DND-41 (cell line): Measurements from ENCODE around the gene ENTPD2.

Experiments used
- ATAC-seq: fragments of 200-7000 bp; cut with Tn5 transposase; 3 replicates; pipeline ENCODE4 v1.9.1; 2021; ENCODE audit warnings: low read depth; ENCODE audit not compliant: insufficient read depth
- DNase-seq: peaks from one replicate; pipeline ENCODE4 v3.0.0-alpha.2; 2020
- H2AFZ ChIP-seq: 2 replicates; pipeline ENCODE4 v1.6.0; 2012; ENCODE audit warnings: low read depth, low read length
- H3K27ac ChIP-seq: 2 replicates; pipeline ENCODE4 v1.5.1; 2012; ENCODE audit warnings: low read length, inconsistent platforms
- H3K27me3 ChIP-seq: fragments of 200-600 bp; sonication (generic); 2 replicates; pipeline ENCODE4 v1.6.0; 2012; ENCODE audit warnings: low read length, mild to moderate bottlenecking, inconsistent platforms; ENCODE audit not compliant: insufficient read depth, poor library complexity
- H3K36me3 ChIP-seq: 2 replicates; pipeline ENCODE4 v1.5.1; 2012; ENCODE audit warnings: low read length, inconsistent platforms; ENCODE audit not compliant: insufficient read depth
- H3K4me1 ChIP-seq: 2 replicates; pipeline ENCODE4 v1.5.1; 2012; ENCODE audit warnings: mild to moderate bottlenecking, low read length; ENCODE audit not compliant: insufficient read depth
- H3K4me2 ChIP-seq: 2 replicates; pipeline ENCODE4 v1.6.0; 2012; ENCODE audit warnings: mild to moderate bottlenecking, moderate library complexity, low read length, inconsistent platforms; ENCODE audit not compliant: insufficient read depth
- H3K4me3 ChIP-seq, 2 experiments: fragments of 200-600 bp in 1 of 2; shearing (Covaris generic) in 1 of 2; 2 replicates each; pipeline ENCODE4 v1.5.1; 2012 to 2016; ENCODE audit warnings: inconsistent platforms in 2 of 2, low read length in 2 of 2, mild to moderate bottlenecking in 2 of 2, low read depth in 1 of 2, moderate library complexity in 1 of 2
- H3K79me2 ChIP-seq: 2 replicates; pipeline ENCODE4 v1.6.0; 2012; ENCODE audit warnings: low read length, inconsistent platforms; ENCODE audit not compliant: insufficient read depth
- H3K9ac ChIP-seq: 2 replicates; pipeline ENCODE4 v1.6.0; 2012; ENCODE audit warnings: low read depth, mild to moderate bottlenecking, inconsistent platforms, low read length, moderate library complexity
- H3K9me3 ChIP-seq: 2 replicates; pipeline ENCODE4 v1.5.1; 2012; ENCODE audit warnings: low read length, moderate library complexity, mild to moderate bottlenecking, inconsistent platforms; ENCODE audit not compliant: insufficient read depth, severe bottlenecking
- H4K20me1 ChIP-seq: 2 replicates; pipeline ENCODE4 v1.6.0; 2012; ENCODE audit warnings: low read length; ENCODE audit not compliant: insufficient read depth
- CTCF ChIP-seq: IDR thresholded peaks from 2 replicates; pipeline ENCODE4 v1.5.1; 2012; ENCODE audit warnings: borderline replicate concordance, low read length, moderate library complexity, mild to moderate bottlenecking; ENCODE audit not compliant: poor library complexity, severe bottlenecking; ENCODE audit errors: extremely low read depth
- EZH2 ChIP-seq: IDR thresholded peaks from 3 replicates; pipeline ENCODE4 v1.6.1; 2012; ENCODE audit warnings: borderline replicate concordance, low read depth, mild to moderate bottlenecking, moderate library complexity, low read length, inconsistent platforms; ENCODE audit not compliant: severe bottlenecking

Gene ENTPD2

DNA sequence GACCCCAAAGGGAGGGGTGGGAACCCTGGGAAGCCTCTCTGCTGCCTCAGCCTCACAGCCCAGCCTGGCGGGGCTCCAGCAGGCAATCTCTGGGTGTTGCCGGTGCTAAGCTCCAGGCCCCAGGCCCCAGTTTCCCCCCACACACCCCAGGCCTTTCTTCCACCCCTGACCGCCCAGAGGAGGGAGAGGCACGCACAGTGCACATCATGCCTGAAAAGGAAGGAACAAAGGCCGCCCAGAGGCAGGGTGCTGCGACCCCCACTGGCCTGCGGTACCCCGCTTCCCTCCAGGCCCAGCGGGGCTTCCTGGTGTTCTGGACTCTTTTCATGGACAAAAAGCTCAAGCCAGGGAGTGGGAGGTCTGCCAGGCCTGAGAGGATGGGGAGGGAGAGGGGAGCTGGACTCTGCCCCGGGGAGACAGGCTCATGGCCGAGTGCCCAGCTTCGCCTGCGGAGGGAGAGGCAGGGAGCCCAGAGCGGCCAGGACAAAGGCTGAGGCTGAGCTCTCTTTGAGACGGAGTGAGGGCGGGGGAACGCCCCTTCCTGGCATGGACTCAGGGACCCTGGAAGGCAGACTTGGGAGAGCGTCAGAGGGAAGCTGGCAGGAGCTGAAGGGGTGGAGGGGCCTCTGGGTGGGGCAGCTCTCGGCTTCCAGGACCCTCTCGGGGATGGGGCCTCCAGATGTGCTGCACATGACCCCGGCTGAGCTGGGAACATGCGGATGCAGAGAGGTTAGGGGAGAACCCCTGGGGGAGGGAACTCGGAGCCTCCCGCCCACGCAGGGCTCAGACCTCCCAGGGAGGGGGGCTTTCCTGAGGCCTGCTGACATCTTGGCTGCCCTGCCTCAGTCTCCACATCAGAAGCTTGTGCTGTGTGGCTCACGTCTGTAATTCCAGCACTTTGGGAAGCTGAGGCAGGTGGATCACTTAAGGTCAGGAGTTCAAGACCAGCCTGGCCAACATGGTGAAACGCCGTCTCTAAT is 1.8 kb upstream of the ENTPD2 start:
- Histone ChIP-seq H3K36me3 (no peaks in the 10 kb centered on the region), H3K4me1 (no peaks in the 10 kb centered on the region), H2AFZ (no peak overlapping the region), H4K20me1 (no peaks in the 10 kb centered on the region; the same call in none of the 2 replicates), H3K27me3 (no peaks in the 10 kb centered on the region), H3K27ac (no peak overlapping the region), H3K9ac (no peak overlapping the region), H3K79me2 (no peaks in the 10 kb centered on the region), H3K4me3 (no peak overlapping the region), H3K9me3 (no peaks in the 10 kb centered on the region), H3K4me2 (no peak overlapping the region)
- DNase-seq (no peak), ATAC-seq (no peak)
- TF ChIP-seq EZH2: no peak
- TF ChIP-seq CTCF: no peak

DNA sequence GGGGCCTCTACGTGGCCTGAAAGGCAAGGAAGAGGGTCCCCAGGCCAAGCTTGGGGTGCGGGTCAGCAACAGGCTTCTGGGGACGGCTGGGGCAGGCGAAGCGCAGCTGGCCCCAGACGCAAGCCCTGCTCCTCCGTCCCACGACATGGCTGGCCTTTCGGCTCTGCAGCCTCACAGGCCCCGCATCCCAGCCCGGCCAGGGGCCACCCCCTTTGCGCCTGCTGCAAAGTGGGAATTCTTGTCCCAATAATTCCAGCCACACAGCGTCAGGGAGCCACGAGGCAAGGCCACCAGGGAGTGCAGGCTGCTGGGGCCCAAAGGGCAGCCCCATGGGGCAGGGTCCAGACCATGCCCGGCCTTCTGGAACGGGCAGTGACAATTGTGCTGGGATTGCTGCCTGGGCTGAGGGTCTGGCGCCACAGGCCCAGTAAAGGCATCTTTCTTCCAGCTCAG is 1.1 kb upstream of the ENTPD2 start:
- no peak overlapping the region for H3K4me2 ChIP-seq
- no peak overlapping the region for H3K9ac ChIP-seq
- peaks cover 4% of the 10 kb centered on the region for H4K20me1 ChIP-seq
- H3K4me3 ChIP-seq: no peak overlapping the region
- TF ChIP-seq CTCF (no peak), EZH2 (no peak)
- no peak overlapping the region for H3K27ac ChIP-seq
- H3K27me3 ChIP-seq: peaks cover 6% of the 10 kb centered on the region
- H3K79me2 ChIP-seq: no peaks in the 10 kb centered on the region
- ATAC-seq (no peak), DNase-seq (no peak)
- no peaks in the 10 kb centered on the region for H3K9me3 ChIP-seq
- no peaks in the 10 kb centered on the region for H3K4me1 ChIP-seq
- H3K36me3 ChIP-seq: no peaks in the 10 kb centered on the region
- no peak overlapping the region for H2AFZ ChIP-seq

DNA sequence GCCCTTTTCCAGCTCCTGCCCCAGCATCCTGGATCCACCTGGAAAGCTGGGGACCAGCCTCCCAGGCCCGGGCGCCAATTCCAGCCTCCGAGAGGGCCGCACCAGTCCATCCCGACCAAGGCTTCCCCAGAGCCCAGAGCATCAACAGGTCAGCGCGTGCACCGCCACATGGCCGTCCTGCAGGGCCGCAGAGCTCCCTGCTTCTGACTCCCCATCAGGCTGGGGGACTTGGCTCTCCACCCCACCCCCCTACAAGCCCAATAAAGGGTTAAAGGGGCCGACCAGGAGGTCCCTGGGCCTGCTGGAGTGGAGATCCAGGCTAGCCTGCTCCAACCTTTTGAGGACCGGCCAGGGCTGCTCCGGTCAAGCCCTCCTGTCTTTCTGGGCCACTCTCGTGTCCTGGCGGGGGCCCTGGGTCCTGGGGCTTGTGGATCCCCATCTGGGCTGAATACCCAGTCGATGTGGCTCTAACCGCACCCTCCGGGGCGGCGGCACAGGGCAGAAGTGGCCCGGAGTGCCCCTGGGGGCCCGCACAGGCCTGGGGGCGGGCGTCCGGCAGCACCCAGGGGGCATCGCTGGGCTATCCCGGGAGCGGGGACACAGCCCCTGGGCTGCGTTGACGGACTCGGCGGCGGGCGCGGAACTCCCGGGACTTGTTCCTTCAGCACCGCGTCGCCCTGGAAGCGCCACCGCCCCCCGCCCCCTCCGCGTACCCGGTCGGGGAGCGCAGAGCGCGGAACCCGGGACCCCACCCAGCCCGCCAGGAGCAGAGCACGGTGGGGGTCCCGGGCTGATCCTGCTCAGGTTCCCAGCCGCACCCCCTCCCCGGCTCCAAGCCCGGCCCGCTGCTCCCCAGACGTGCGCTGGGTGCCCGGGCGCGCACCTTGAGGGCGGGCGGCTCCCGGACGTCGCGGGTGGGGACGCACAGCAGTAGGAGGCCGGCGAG is 590 bp downstream of the ENTPD2 start:
- no peak overlapping the region for H2AFZ ChIP-seq
- no peak for ATAC-seq
- H3K4me2 ChIP-seq: no peak overlapping the region
- no peaks in the 10 kb centered on the region for H3K79me2 ChIP-seq
- no peak overlapping the region for H3K4me3 ChIP-seq
- no peaks in the 10 kb centered on the region for H3K9me3 ChIP-seq
- H3K36me3 ChIP-seq: no peaks in the 10 kb centered on the region
- no peak for DNase-seq
- H3K27me3 ChIP-seq: peaks cover 13% of the 10 kb centered on the region
- H4K20me1 ChIP-seq: peaks cover 7% of the 10 kb centered on the region
- H3K4me1 ChIP-seq: no peaks in the 10 kb centered on the region
- no peak overlapping the region for H3K9ac ChIP-seq
- TF ChIP-seq EZH2: no peak
- TF ChIP-seq CTCF: no peak
- H3K27ac ChIP-seq: no peak overlapping the region
